GM12878 (cell line): ENCODE measurements around the gene CTNNBL1. TPM values are rescaled to one million over a fixed set of nuclear protein-coding genes. Genes with fewer than 3 reads are reported as not detected.

ENCODE experiments used
- BCL11A ChIP-seq: IDR thresholded peaks from 2 replicates; pipeline ENCODE4 v1.6.1; 2011; ENCODE audit warnings: low read depth, low read length
- BHLHE40 ChIP-seq, 2 experiments: fragments of 450-650 bp in 1 of 2; IDR thresholded peaks; 2 replicates each; pipeline ENCODE4 v1.6.1; 2011 to 2017; ENCODE audit warnings: low read depth in 2 of 2, borderline replicate concordance in 1 of 2, improper control_type of control experiment in 1 of 2, low read length in 1 of 2, mild to moderate bottlenecking in 1 of 2
- CBX5 ChIP-seq: sonication (generic); IDR thresholded peaks from 2 replicates; pipeline ENCODE4 v1.6.1; 2016; ENCODE audit warnings: low read depth, moderate library complexity, mild to moderate bottlenecking, inconsistent platforms
- CEBPB ChIP-seq, 2 experiments: fragments of 150-350 bp in 1 of 2; IDR thresholded peaks; 2 replicates each; pipeline ENCODE4 v1.6.1; 2012 to 2014; ENCODE audit warnings: low read depth in 2 of 2, low read length in 2 of 2, borderline replicate concordance in 1 of 2, inconsistent platforms in 1 of 2
- EED ChIP-seq: sonication (generic); IDR thresholded peaks from 2 replicates; pipeline ENCODE4 v1.6.1; 2016; ENCODE audit warnings: antibody characterized with exemption, low read depth
- HDAC2 ChIP-seq: fragments of 200-600 bp; sonication (generic); IDR thresholded peaks from 2 replicates; pipeline ENCODE4 v1.6.1; 2017
- HSF1 ChIP-seq: fragments of 150-350 bp; IDR thresholded peaks from 2 replicates; pipeline ENCODE4 v1.6.1; 2014; ENCODE audit warnings: mild to moderate bottlenecking, low read depth, low read length
- JUND ChIP-seq: IDR thresholded peaks from 2 replicates; pipeline ENCODE4 v1.6.1; 2012; ENCODE audit warnings: low read depth, mild to moderate bottlenecking, low read length, improper control_type of control experiment, moderate library complexity
- NR2C1 ChIP-seq: fragments of 450-650 bp; IDR thresholded peaks from 2 replicates; pipeline ENCODE4 v1.6.1; 2017; ENCODE audit warnings: antibody characterized with exemption, mild to moderate bottlenecking, moderate library complexity
- NR2F1 ChIP-seq: fragments of 450-650 bp; conservative IDR thresholded peaks from 2 replicates; pipeline ENCODE4 v1.6.1; 2017; ENCODE audit warnings: mild to moderate bottlenecking
- POU2F2 ChIP-seq: IDR thresholded peaks from 3 replicates; pipeline ENCODE4 v1.6.1; 2011; ENCODE audit warnings: low read depth, mild to moderate bottlenecking, low read length, borderline replicate concordance
- RBBP5 ChIP-seq: fragments of 200-600 bp; sonication (generic); conservative IDR thresholded peaks from 2 replicates; pipeline ENCODE4 v1.6.1; 2016
- SIN3A ChIP-seq: IDR thresholded peaks from 2 replicates; pipeline ENCODE4 v1.6.1; 2012; ENCODE audit warnings: low read depth, low read length, improper control_type of control experiment
- SIX5 ChIP-seq: IDR thresholded peaks from 2 replicates; pipeline ENCODE4 v1.6.1; 2011; ENCODE audit warnings: mild to moderate bottlenecking, low read depth, low read length, moderate library complexity; ENCODE audit not compliant: severe bottlenecking
- SMAD1 ChIP-seq: fragments of 450-650 bp; IDR thresholded peaks from 2 replicates; pipeline ENCODE4 v1.6.1; 2018; ENCODE audit warnings: mild to moderate bottlenecking, low read depth; ENCODE audit not compliant: partially characterized antibody
- STAT3 ChIP-seq: IDR thresholded peaks from 2 replicates; pipeline ENCODE4 v1.6.1; 2011; ENCODE audit warnings: low read depth, low read length, improper control_type of control experiment
- SUPT20H ChIP-seq: IDR thresholded peaks from 2 replicates; pipeline ENCODE4 v1.6.1; 2011; ENCODE audit warnings: low read depth, mild to moderate bottlenecking, low read length, moderate library complexity, borderline replicate concordance; ENCODE audit not compliant: control insufficient read depth
- ZNF24 ChIP-seq: fragments of 450-650 bp; IDR thresholded peaks from 2 replicates; pipeline ENCODE4 v1.6.1; 2017; ENCODE audit warnings: antibody characterized with exemption, mild to moderate bottlenecking
- ZNF384 ChIP-seq: IDR thresholded peaks from 2 replicates; pipeline ENCODE4 v1.6.1; 2012; ENCODE audit warnings: low read depth, mild to moderate bottlenecking, low read length, improper control_type of control experiment, borderline replicate concordance
- ZZZ3 ChIP-seq: IDR thresholded peaks from 2 replicates; pipeline ENCODE4 v1.6.1; 2011; ENCODE audit warnings: low read depth; ENCODE audit not compliant: control insufficient read depth, insufficient read length
- polyA plus RNA-seq, 11 experiments: library from polyadenylated mRNA; depleted of rRNA in 4 of 11; unstranded in 6 of 11; stranded (reverse) in 5 of 11; fragments of >200 nt; fragmentation: Nextera tagmentation in 4 of 11; fragmentation: Illumina TruSeq in 1 of 11; extraction: Ambion mirVana in 4 of 11; extraction: Trizol in 1 of 11; gene quantifications; 1 replicate in 1 of 11; 2 replicates in 10 of 11; pipeline versions ENCODE4 v1.2.1 to v1.2.3, GENCODE V29; 2011 to 2016; ENCODE audit warnings: inconsistent platforms in 2 of 11, missing spikeins in 2 of 11, low read depth in 1 of 11
- total RNA-seq, 4 experiments: library from RNA; depleted of rRNA in 3 of 4; stranded (reverse); fragments of >200 nt in 3 of 4; fragmentation: Illumina TruSeq in 1 of 4; extraction: Trizol in 1 of 4; gene quantifications; 2 replicates each; pipeline versions ENCODE4 v1.2.1 to v1.2.3, GENCODE V29; 2013 to 2021
- TF ChIP-seq, protein P1 (sequence below): IDR thresholded peaks from 2 replicates; pipeline ENCODE4 v1.6.1; 2012; ENCODE audit warnings: improper control_type of control experiment, low read depth, low read length; ENCODE audit not compliant: insufficient replicate concordance
- TF ChIP-seq, protein P2 (sequence below), 3 experiments: IDR thresholded peaks in 2 of 3; conservative IDR thresholded peaks in 1 of 3; 2 replicates each; pipeline ENCODE4 v1.5.1; 2011; ENCODE audit warnings: low read depth in 3 of 3, low read length in 3 of 3, mild to moderate bottlenecking in 3 of 3, control low read depth in 2 of 3, moderate library complexity in 2 of 3, inconsistent platforms in 1 of 3, mixed read lengths in 1 of 3; ENCODE audit not compliant: control insufficient read depth in 2 of 3, insufficient read depth in 1 of 3; ENCODE audit errors: extremely low read depth in 1 of 3

The CTNNBL1 gene
- total and polyA plus RNA-seq, 10 of the 15 experiments (the other 5 are each of a cell fraction or from before 2014, with no cell fraction given) = 43.1 to 102 (median 67.8) TPM

GRCh38 chr20:37803438-37804307, 109.8 kb downstream of the CTNNBL1 start (continued):
- TF ChIP-seq EED (0 out of 2 replicates have a peak, but pooled peaks have one; percentile 21), CBX5 (no peak), HDAC2 (no peak), JUND (no peak), ZZZ3 (no peak), SIX5 (no peak), STAT3 (no peak), SUPT20H (no peak), RBBP5 (no peak), BCL11A (0 out of 2 replicates have a peak, but pooled peaks have one; percentile 42), HSF1 (no peak), POU2F2 (peak; percentile 82), SIN3A (no peak), ZNF24 (no peak), BHLHE40 (IDR thresholded peaks at IDR 0.05; ENCODE audit: borderline replicate concordance in 1 of 2, low read depth in 2 of 2, low read length in 1 of 2) (peak; percentile 28 to 43; a peak in 1 of 4 replicates), SMAD1 (no peak), ZNF384 (no peak), NR2F1 (0 out of 2 replicates have a peak, but pooled peaks have one; percentile 30), NR2C1 (no peak), CEBPB (IDR thresholded peaks at IDR 0.05; ENCODE audit: borderline replicate concordance in 1 of 2, low read depth in 2 of 2, low read length in 2 of 2) (no peak)
- TF ChIP-seq, protein P1, sequence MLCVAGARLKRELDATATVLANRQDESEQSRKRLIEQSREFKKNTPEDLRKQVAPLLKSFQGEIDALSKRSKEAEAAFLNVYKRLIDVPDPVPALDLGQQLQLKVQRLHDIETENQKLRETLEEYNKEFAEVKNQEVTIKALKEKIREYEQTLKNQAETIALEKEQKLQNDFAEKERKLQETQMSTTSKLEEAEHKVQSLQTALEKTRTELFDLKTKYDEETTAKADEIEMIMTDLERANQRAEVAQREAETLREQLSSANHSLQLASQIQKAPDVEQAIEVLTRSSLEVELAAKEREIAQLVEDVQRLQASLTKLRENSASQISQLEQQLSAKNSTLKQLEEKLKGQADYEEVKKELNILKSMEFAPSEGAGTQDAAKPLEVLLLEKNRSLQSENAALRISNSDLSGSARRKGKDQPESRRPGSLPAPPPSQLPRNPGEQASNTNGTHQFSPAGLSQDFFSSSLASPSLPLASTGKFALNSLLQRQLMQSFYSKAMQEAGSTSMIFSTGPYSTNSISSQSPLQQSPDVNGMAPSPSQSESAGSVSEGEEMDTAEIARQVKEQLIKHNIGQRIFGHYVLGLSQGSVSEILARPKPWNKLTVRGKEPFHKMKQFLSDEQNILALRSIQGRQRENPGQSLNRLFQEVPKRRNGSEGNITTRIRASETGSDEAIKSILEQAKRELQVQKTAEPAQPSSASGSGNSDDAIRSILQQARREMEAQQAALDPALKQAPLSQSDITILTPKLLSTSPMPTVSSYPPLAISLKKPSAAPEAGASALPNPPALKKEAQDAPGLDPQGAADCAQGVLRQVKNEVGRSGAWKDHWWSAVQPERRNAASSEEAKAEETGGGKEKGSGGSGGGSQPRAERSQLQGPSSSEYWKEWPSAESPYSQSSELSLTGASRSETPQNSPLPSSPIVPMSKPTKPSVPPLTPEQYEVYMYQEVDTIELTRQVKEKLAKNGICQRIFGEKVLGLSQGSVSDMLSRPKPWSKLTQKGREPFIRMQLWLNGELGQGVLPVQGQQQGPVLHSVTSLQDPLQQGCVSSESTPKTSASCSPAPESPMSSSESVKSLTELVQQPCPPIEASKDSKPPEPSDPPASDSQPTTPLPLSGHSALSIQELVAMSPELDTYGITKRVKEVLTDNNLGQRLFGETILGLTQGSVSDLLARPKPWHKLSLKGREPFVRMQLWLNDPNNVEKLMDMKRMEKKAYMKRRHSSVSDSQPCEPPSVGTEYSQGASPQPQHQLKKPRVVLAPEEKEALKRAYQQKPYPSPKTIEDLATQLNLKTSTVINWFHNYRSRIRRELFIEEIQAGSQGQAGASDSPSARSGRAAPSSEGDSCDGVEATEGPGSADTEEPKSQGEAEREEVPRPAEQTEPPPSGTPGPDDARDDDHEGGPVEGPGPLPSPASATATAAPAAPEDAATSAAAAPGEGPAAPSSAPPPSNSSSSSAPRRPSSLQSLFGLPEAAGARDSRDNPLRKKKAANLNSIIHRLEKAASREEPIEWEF = no peak
- TF ChIP-seq, protein P2, sequence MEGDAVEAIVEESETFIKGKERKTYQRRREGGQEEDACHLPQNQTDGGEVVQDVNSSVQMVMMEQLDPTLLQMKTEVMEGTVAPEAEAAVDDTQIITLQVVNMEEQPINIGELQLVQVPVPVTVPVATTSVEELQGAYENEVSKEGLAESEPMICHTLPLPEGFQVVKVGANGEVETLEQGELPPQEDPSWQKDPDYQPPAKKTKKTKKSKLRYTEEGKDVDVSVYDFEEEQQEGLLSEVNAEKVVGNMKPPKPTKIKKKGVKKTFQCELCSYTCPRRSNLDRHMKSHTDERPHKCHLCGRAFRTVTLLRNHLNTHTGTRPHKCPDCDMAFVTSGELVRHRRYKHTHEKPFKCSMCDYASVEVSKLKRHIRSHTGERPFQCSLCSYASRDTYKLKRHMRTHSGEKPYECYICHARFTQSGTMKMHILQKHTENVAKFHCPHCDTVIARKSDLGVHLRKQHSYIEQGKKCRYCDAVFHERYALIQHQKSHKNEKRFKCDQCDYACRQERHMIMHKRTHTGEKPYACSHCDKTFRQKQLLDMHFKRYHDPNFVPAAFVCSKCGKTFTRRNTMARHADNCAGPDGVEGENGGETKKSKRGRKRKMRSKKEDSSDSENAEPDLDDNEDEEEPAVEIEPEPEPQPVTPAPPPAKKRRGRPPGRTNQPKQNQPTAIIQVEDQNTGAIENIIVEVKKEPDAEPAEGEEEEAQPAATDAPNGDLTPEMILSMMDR (IDR thresholded peaks at IDR 0.05 in 2 of 3, conservative IDR thresholded peaks at IDR 0.05 in 1 of 3; ENCODE audit: control insufficient read depth in 2 of 3, extremely low read depth in 1 of 3, insufficient read depth in 1 of 3, low read depth in 3 of 3, low read length in 3 of 3) = no peak
